Measurements from ENCODE around the gene TUBGCP2.
A peak's percentile ranks its signal among the peaks of the same experiment; 100 is the strongest.

TUBGCP2 gene

DNA sequence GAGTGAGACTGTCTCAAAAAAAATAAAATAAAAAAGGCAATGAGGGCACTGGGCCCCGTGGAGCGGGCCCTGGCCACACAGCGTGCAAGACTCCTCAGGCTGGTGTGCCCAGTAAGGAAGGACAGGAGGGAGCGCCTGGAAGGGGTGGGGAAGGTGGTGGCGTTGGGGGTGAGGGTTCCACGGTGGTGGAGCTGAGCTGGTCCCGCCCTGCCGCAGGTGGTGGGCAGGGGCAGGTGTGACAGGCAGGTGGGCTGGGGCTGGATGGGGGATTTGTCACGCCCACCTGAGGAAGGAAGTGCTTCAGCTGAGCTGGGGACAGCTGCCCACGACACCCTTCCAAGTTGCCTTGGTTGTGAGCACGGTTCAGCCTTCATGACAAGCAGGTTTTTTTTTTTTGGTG, 37.7 kb upstream of the TUBGCP2 start:
- no peak overlapping the region for H3K27ac ChIP-seq
- no peak overlapping the region for H3K4me3 ChIP-seq

DNA sequence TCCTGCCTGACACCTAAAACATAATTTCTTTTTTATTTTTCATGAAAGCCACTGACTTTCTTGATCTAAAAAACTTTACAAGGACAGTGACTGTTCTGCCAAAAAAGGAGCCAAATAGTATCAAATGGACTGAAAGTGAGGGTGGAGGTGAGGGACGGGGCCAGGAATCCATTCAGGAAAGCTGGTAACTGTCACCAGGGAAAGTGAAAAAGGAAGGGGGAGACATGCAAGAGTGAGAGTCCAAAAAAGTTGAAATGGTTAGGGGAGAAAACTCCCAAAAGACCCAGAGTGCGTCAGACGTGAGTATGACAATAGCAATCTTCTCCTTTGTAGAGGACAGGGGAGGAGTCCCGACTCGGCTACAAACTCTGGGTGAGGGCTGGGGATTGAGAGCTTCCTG, 35.6 kb upstream of the TUBGCP2 start:
- Histone ChIP-seq H3K27ac (no peak overlapping the region), H3K4me3 (no peak overlapping the region)

DNA sequence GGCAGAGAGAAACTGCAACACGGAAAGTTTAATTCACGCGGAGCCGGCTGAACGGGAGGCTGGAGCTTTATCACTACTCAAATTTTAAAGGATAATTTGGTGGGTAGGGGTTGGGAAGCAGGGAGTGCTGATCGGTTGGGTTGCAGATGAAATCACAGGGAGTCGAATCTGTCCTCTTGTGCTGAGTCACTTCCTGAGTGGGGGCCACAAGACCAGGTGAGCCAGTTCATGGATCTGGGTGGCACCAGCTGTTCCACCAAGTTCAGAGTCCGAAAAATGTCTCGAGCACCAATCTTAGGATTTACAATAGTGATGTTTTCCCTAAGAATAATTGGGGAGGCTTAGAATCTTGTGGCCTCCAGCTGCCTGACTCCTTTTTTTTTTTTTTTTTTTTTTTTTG, 34.9 kb upstream of the TUBGCP2 start:
- Histone ChIP-seq H3K4me3 (no peak overlapping the region), H3K27ac (no peak overlapping the region)

DNA sequence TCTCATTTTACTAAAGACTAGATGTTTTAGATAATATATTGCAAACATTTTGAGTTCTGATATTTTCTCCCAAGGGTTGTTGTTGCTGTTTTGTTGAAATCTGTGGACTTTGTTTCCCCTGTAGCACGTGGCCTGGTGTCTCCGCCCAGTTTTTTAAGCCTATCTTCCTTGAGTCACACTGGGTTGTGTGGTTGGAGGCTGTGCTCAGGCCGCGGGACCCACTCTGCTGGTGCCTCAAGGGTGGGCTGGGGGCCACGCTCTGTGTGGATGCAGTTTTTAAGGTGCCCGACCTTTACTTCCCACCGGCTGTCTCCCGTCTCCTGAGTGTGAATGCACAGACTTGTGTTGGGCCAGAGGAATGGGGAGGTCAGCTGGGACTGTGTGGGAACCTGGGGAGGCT, 34.3 kb upstream of the TUBGCP2 start:
- H3K27ac ChIP-seq, result no peak overlapping the region
- H3K4me3 ChIP-seq, result no peak overlapping the region

DNA sequence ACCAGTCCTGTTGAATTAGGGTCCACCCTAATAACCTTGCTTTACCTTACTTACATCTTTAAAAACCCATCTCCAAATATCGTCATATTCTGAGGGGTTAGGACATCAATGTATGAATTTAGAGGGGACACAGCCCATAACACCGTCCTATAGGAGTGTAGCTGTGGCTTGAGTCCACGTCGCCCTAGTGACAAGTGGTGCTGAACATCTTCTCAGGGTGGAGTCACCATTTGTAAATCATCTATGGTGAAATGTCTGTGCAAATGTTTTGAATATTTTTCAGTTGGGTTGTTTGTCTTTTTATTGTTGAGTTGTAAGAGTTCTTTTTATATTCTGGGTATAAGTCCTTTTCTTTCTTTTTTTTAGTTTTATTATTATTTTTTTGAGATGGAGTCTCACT, 33.3 kb upstream of the TUBGCP2 start:
- no peak overlapping the region for H3K4me3 ChIP-seq
- H3K27ac ChIP-seq, result no peak overlapping the region

DNA sequence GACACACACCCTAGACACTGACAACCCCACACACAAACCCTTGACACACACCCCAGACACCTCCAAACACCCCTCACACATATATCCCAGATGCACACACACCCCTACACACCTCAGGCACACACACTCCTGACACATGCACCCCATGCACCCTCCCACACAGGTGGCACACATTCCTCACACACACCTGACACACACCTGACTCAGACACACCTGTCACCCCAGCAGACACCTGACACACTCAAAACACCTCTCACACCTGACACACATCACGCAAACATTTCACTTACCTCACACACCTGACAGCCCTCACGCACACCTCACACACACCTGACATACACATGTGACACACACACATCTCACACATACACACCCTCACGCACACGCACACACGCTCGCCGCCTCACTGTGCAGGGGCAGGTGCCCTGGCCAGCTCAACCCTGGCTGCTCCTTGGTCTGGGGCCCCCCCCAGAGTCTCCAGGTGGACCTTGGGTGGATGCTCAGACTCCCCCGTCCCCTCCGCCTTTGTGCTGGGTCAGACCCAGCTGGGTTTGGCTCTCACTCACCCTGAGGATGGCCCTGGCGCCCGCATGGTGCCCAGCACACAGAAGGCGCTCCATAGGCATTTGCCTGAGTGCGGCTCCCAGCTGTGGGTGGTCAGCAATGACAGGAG, 31.2 kb upstream of the TUBGCP2 start:
- Histone ChIP-seq H3K27ac (no peak overlapping the region), H3K4me3 (no peak overlapping the region)

DNA sequence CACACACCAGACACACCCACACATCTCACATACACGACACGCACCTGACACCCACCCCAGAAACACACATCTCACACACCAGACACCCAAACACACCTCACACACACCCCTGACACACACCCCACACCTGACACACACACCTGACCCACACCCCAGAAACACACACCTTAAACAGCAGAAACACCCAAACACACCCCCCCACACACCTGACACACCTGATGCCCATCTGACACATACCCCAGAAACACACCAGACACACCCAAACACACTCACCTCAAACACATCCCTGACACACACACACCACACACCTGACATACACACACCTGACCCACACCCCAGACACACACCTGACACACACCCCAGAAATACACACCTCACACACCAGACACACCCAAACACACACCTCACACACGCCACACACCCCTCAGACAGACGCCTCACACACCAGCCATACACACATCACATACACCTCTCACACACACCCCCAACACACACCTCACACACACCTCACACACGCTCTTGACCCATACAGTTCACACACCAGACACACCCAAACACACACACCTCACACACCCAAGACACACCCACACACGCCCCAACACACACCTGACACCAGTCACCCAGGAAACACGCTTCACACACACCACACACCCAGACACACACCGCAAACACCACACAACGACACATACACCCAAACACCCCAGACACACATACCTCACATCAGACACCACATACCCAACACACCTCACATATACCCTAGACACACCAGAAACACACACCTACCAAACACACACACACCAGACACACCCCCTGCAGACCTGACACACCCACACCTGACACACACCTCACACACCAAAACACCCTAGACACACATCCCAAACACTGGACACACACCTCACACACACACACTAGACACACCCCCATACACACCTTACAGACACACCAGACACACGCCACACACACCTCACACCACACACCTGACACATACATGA, 29.7 kb upstream of the TUBGCP2 start:
- Histone ChIP-seq H3K4me3 (no peak overlapping the region), H3K27ac (no peak overlapping the region)

DNA sequence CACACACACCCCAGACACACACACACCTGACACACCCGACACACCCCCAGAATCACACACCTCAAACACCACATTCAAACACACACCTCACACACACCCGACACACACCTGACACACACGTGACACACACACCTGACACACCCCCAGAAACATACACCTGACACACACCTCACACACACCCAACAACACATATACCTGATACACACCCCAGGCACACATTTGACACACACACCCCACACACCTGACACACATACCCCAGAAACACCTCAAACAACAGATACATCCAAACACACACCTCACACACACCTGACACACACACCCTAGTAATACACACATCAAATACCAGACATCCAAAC, 28.7 kb upstream of the TUBGCP2 start:
- H3K27ac ChIP-seq, result no peak overlapping the region

DNA sequence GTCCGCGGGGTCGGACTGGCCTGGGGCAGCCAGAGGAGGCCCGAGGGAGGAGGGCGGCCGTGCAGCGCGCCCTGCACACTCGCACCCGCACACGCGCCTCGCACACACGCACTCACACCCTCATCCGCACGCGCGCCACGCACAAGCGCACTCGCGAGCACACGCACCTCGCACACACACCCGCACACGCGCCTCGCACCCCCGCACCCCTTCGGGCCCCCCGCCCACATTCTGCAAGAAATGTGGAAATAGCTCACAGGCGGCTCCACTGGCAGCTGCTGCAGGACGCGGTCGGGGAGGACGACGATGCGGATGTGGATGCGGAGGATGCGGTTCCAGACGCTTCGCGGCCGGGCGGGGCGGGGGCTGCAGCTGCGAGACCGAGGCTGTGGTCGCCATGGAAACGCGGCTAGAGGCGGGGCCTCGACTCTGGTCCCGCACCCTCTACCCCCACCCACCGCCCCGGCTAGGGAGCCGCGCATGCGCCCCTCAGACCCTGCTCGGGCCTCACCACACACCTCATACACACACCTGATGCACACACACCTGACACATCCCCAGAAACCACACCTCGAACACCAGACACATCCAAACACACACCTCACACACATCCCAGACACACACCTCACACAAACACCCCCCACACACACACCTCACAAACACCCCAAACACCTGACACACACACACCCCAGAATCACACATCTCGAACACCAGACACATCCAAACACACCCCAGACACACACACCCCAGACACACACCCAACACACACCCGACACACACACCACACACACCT, 28.1 kb upstream of the TUBGCP2 start, which contains the start of gene CALY:
CALY (minus strand) TSS at position 320 of the 793 bp plus-strand sequence. CDS start 7,907 bp downstream, outside the sequence.
- peak within 1 kb of the TSS in 3 of 21 experiments; percentile 3 to 50 (median 23) for H3K27ac ChIP-seq
- peak within 1 kb of the TSS; percentile 4 to 38 (median 21) for H3K4me3 ChIP-seq

More for the DNA sequence above, 28.7 kb upstream of the TUBGCP2 start:
- no peak overlapping the region for H3K4me3 ChIP-seq

DNA sequence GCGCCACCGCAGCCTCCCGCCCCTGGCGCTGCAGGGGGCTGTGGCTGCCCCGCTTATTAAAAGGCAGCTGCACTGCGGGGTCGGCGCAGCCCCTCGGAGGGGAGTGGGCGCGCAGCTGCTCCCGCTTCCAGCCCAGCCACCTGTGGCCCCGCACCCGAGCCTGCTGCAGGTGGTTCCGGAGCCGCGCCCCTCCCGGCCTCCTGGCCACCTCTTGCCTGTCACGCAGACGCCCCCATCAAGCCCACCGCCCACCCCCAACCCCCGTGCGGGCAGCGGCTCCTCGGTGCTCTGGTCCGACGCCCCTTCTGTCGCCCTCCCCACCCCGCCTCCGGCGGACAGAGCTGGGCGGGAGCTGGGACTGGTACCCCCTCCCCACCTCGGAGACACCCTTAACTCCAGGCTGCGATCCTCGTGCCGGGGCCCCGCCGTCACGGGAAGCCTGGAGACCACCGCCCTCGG, 27.5 kb upstream of the TUBGCP2 start:
- Histone ChIP-seq H3K4me3 (peak overlapping the region; percentile 4 to 38 (median 21)), H3K27ac (peak overlapping the region in 3 of 21 experiments; percentile 3 to 50 (median 23))

DNA sequence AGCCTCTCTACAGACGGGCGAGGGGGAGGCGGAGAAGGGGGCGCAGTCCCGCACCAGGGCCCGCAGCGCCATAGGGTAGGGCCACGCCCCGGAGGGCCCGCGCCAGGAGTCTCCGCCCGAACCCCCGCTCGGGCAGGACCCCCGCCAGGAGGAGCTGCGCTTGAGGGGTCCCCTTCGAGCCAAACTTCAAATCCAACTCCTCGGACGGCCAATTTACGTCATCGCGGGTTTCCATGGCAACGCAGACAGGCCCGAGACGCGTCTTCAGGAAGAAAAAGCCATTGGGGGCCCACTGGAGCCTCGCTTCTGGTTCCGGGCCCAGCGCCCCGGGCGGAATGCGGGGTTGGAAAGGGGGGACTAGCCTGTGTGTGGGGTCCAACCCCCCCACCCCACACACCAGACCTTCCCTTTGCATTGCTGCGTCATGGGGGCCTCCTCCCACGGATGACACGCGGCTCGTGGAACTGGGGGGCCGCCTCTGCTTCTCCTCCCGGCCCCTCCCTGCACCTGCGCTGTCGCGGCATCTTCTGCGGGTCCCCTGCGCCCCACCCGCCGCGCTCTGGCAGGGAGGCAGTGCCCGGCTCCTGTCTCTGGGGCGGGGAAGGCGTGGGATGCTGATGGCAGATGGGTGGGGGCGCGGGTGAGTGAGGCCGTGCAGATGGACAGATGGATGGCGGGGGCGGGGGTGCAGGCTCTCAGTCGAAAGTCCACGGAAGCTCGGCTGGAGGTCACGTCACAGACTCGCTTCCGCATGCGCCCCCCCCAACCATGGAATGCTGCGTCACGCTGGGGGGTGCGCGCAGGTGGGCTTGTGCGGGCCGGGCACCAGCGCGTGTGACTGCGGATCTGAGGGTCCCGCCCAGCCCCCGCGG, 26.8 kb upstream of the TUBGCP2 start:
- Histone ChIP-seq H3K4me3 (peak overlapping the region; percentile 4 to 38 (median 21)), H3K27ac (peak overlapping the region in 5 of 21 experiments; percentile 3 to 50 (median 21))

DNA sequence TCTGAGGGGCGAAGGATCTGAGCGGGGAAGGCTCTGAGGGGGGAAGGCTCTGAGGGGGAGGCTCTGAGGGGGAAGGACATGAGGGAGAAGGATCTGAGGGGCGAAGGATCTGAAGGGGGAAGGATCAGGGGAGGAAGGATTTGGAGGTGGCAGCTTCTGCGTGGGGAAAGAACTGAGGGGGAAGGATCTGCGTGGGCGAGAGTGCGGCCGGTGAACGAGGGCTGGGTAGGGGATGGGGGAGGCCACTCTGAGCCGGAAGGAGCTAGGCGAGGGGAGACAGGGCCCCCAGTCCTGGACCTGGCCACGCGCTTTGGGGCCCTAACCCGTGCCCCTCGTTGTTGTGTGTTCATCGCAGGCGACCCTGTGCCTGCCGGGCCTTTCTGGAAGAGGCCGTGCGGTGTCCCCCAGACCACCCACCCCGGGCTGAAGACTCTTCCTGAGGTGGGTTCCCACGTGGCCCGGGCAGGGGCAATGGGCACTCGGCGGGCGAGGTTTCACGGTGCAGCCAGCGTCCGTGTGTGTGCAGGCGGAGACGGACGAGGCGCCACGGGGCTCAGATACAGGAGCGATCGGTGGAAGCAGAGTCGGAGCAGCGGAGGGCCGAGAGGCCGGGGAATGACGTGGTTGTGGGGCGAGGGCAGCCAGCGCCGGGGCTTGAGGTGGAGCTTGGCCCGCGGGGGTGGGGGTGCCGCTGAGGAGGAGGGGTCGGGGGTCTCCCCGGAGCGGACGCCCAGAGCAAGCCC, 26.0 kb upstream of the TUBGCP2 start:
- Histone ChIP-seq H3K27ac (peak overlapping the region in 2 of 21 experiments; percentile 21 to 50), H3K4me3 (peak overlapping the region; percentile 4 to 38 (median 21))

DNA sequence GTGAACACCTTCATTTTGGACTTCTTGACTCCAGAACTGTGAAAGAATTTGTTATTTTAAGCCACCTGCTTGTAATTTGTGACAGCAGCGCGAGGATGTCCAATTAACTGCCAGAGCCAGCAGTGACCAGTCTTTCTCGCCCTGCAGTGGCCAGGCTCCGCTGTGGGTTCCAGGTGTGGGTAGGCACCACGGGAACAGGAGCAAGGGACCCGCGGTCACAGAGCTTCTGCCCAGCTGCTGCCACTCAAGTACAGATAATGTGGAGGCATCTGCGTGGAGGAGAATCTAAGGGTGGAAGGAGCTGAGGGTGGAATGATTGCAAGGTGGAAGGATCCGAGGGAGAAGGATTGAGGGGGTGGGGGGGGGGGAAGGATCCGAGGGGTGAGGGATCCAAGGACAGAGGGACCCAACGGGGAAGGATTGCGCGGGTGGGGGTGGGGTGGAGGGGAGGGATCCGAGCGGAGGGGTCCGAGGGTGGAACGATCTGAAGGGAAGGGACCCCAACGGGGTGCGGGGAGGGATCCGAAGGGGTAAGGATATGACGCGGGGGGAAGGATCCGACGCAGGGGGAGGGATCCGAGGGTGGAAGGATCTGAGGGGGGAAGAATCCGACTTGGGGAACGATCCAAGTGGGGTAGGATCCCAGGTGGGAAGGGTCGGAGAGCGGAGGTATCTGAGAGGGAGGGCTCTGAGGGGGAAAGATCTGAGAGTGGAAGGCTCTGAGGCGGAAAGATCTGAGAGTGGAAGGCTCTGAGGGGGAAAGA, 24.4 kb upstream of the TUBGCP2 start:
- Histone ChIP-seq H3K4me3 (no peak overlapping the region), H3K27ac (no peak overlapping the region)

DNA sequence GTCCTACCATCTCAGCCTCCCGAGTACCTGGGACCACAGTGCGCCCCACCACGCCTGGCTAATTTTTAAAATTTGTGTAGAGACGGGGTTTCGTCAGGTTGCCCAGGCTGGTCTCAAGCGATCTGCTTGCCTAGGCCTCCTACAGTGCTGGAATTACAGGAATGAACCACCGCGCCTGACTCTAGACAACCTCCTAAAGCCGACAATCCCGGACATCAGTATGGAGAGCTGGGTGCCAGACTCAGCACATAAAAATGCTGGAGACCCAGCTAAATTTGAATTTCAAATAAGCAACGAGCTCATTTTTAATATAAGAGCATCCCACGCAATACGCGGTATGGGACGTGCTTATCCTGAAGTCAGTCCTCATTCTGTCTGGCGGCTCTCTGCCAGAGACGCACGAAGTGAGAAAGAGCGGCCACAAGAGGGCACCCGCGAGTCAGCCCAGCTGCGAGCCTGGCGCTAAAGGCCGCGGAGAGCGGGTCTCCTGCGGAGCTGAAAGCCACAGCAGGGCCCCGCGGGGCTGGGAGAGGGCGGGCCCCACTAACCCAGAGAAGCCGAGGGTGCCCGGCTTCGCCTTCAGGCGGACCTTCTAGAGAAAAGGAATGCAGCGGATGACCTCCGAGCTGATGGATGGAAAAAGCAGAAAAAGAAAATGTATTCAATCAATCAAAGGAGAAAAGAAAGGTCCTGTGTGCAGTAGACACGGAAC, 21.0 kb upstream of the TUBGCP2 start:
- no peak overlapping the region for H3K27ac ChIP-seq
- peak overlapping the region in 3 of 7 experiments; percentile 4 to 19 (median 9) for H3K4me3 ChIP-seq

DNA sequence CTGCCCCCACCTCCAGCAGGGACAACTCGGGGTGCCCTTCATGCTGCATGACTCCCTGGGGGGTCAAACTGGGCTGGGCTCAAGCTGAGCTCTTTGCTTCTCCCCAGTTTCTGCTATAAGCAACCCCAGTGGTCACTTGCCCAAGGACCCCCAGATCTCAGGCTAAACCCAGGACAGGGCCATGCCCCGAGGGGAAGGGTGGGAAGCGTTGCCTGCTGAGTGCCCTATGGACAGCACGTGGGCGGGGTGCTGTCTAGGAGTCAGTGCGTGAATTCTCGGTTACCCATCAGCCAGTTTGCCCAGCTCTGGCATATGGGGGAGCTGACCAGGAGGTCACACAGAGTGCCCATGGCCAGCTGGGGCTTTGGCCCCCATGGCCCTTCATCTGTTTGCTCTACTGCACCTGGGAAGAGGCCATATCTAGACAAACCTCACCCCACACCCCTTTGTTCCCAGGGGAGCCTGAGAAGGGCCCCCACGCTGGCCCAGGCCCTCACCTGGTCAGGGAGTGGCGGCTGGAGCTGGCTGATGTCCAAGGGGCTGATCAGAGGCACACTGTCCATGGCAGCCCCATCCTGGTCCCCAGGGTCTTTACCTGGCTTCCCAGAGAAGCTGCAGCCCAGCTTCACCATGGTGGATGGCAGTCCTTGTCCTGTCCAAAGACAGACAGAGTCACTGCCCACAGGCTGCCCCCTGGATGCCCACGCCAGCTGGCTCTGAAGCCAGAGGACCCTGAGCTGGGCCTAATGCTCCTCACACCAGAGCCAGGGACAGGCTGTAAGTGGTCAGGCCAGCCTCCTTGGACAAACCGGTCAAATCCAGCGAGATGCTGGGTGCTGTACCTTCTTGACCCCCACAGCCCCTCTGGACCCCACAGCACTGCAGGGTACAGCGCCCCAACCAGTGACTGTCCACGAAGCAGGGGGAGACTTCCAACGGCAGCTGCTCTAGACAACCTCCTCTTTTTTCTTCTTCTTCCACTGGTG, 20.0 kb upstream of the TUBGCP2 start:
- no peak overlapping the region for H3K27ac ChIP-seq
- H3K4me3 ChIP-seq, result no peak overlapping the region
